ENCODE measurements around the gene ASF1B.

The ASF1B gene

DNA sequence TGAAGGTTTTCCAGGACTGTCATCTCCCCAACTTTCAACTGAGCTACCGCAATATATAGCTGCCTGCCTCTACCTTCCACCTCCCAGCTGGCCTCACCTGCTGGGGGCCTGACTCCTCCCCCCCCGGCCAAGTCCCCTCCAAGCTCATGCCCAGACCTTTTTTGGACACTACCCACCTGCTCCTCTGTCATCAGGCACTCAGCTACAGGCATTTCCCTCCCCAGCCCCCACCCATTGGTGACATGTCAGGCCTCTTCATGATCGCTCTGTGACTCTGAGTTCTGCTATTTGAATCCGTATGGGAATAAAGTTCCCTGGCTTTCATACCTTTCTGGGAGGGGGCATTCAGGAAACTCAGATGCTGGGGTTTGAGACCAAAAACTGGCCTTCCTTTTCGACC is 20.6 kb downstream of the ASF1B start:
- DNase-seq, result no peak

DNA sequence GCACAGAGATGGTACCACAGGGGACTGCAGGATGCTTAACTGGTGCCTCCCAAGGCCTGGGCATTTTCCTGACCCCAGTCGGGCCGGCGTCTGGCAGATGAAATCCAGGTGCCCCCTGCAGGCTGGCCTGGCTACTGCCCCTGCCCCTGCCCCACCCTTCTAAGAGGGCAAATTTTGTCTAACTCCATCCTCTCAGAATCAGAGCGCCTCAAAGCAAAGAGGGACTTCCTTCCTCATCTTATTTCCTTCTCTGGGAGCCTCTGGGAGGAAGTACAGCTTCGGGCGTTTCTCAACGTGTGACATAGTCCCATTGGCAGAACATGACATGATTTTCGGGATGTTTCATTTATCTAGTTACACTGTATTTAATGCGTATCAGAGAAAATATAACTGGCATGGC is 21.5 kb downstream of the ASF1B start:
- intact Hi-C loops (cut with DNase I), result loop anchor here (5.0 kb wide), 1 partner anchor 33 kb away; no protein-coding TSS in a partner anchor
- DNase-seq, result peak in 28 of 42 donors; percentile 18 to 67 (median 44)

More for the DNA sequence above, 20.6 kb downstream of the ASF1B start:
- intact Hi-C loops (cut with DNase I), result loop anchor here (5.0 kb wide), 1 partner anchor 33 kb away; no protein-coding TSS in a partner anchor

DNA sequence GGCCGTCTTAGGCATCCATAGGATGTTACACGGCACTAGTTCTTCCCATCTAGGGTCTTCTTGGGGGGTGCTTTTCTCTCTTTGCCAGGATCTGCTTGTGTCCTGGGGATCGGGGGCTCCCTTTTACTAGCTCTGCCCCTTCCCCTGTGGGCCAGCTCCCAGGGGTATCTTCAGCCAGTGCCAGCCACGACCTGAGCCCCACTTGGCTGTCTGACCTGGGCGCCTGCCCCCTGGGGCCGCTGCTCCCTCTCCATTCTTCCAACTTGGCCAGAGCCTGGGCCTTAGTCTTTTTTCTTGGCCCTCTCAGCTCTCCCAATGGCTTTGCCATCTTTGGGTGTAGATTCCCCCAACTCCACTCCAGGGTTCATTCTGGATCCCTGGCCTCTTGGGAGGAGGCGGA is 21.9 kb downstream of the ASF1B start:
- no peak for DNase-seq
- intact Hi-C loops (cut with DNase I), result no loop called here

DNA sequence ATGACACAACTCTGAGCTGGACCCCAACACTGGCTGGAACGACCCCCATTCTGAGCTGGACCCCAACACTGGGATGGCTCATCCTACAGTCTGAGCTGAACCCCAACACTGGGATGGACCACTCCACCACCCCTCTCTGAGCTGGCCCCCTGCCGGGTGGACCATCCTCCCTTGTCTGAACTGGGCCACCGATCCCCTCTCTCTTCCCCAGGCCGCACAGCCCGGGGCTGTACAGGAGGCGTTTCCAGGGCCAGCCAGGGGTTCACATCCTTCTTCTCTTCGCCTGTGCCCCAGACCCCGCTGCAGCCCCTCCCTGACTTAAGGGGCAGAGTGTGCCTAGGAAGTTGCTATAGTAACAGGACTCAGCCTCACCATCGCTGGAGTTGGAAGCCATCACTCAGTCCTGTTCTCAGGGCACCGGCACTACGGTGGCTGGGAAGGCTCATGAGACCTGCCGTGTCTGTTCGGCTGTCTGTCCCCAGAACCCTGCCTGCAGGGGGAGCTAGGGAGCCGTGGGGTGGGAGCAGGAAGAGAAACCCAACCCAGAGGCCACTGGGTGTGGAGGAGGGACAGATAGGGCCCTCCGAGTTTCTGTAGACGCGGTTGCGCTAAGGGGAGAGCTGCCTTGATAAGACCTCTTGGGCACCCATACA is 22.5 kb downstream of the ASF1B start:
- intact Hi-C loops (cut with DNase I), result no loop called here
- peak in 7 of 42 donors; percentile 13 to 56 (median 31) for DNase-seq

DNA sequence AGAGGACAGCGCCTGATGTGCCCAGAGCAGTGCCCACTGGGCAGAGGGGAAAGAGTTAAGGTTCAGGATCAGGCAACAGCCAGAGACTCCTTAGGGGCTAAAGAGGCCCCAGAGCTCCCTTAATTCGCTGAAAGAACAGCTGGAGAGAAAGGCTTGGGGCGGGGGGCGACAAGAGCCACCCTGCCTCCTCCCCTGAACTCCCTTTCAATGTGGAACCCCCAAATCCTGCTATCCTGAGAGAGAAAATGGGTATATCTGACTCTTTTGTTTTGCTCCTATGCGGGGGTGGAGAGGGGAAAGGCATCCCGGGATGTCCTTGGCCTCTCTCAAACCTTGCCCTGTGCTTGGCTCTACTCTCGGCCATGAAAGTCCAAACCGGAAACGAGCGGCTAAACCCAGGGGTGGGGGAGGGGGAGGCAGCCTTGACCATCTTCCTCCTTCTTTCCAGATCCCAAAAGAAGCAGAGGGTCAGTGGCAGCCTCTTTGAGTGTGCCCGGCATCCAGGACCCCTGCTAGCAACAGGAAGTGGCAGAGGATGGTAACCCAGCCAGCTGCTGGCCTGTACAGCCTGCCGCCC is 23.5 kb downstream of the ASF1B start:
- intact Hi-C loops (cut with DNase I), result no loop called here
- DNase-seq, result no peak

DNA sequence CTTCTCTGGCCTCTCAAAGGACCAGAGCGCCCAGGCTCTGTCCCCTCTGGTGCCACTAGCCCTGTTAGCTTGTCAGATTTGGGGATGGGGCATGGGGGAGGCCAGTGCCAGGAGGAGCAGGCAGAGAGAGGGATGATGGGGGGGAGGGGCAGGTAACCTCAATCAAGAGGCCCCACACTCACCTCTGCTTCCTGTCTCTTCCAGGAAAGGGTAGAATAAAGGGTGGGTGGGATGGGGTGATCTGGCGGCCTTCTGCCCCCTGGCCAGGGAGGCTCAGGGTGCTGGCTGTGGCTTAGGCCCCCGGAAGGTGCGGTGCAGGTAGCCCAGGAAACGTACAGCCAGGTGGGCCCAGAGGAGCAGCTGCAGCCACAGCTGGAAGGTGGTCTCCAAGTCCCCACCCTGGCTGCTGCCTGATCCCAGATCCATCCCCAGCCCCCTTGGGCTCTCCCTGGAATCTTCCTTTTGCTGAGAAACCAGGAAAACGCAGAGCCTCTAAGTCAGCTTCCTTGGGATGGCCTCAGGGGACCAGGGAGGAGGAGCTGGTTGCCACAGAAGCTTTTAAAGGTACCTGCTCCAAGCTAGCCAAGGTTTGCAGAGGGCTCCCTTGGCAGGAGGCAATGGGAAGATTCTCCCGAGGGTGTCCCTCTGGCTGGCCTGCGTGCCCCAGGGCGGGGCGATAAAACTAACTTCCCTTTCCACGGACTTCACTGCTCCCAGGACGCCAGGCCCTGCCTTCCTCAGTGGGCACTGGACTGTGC is 24.2 kb downstream of the ASF1B start:
- DNase-seq, result no peak

DNA sequence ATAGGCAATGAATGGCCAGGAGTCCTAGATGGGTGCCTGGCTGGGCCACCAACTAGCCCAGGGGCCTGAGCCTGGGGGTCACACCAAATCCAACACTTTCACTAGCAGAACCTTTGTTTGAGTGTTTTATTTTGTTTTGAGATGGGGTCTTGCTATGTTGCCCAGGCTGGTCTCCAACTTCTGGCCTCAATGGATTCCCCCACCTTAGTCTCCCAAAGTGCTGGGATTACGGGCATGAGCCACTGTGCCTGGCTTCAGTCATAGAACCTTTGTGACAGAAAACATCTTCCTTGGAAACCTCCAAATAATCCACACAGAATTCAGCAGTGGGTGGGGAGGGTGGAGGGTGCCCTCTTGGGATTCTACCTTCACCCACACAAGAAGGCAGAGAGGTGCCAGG is 24.9 kb downstream of the ASF1B start:
- intact Hi-C loops (cut with DNase I), result no loop called here
- peak in 3 of 42 donors; percentile 44 to 63 (median 45) for DNase-seq

More for the DNA sequence above, 24.2 kb downstream of the ASF1B start:
- intact Hi-C loops (cut with DNase I), result no loop called here

DNA sequence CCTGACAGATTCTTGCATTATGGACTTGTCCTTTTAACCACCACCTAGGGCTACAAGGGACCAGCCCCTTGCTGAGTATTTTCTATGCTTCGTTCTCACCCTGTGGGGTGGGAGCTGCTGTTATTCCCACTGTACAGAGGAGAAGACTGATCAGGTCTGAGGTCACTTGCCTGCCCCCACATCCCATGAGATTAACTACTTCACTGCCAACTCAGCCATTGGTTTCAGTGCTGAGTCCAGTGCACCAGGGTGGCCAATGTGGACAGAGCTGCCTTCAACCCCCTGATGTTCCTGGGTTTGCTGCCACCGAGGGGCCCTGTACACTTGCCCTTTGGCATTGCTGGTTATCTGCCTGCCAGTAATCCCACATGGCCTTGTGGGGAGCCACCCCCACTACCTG is 25.7 kb downstream of the ASF1B start:
- intact Hi-C loops (cut with DNase I), result no loop called here
- DNase-seq, result no peak

DNA sequence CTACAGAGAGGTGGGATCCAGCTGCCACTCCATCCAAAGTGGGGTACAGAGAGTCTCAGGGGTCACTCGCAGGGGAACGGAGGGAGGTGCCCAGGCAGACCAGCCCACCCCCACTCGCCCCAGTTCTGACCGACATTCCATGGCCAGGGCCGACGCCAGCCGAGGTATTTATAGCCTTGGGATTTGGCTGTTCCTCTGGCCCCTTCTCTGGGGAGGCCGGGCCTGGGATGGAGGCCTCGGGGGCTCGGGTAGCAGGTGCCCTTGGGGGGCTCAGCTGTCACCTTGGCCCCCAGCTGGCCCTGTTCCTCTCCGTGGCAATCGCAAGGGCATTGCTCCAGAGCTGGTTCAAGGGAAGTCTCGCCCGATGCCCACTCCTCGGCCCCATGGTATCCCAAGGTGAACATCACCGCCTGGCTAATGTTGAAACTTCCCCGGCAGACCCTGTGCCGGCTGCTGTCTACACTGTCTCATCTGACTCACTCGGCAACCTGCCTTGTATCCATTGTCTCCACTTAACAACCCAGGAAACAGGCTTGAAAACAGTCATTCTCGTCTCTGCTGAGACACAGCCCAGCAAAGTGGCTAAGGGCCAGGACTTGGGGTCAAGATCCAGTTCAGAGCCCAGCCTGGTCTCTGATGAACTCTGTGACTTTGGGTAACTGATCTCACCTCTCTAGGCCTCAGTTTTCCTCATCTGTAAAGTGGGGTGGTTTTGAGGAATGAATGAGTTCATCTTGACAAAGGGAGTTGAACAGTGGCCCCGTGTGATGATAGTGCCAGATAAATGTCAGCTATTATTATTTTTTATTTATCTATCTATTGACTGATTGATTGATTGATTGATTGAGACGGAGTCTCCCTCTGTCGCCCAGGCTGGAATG is 28.6 kb downstream of the ASF1B start:
- intact Hi-C loops (cut with DNase I), result no loop called here
- DNase-seq, result peak in 4 of 42 donors; percentile 13 to 63 (median 34)

DNA sequence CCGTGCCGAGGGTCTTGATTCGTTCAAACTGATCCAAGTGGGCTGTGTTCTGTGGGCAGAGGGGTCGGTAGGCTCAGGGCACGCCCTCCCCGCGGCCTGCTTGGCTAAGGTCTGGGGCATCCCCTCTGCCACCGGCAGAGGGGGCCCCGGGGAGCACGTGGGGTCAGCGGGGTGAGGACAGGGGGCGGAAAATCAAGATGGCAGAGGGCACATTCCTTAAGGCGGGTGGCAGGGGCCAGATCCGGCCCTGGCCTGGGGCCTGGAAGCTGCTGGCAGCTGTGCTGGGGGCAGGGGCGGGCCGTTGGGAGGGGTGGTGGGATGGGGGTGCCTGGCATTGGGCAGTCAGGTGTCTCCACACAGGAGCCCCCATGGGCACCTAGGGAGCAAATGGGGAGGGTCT is 29.5 kb downstream of the ASF1B start:
- intact Hi-C loops (cut with DNase I), result no loop called here
- DNase-seq, result no peak

DNA sequence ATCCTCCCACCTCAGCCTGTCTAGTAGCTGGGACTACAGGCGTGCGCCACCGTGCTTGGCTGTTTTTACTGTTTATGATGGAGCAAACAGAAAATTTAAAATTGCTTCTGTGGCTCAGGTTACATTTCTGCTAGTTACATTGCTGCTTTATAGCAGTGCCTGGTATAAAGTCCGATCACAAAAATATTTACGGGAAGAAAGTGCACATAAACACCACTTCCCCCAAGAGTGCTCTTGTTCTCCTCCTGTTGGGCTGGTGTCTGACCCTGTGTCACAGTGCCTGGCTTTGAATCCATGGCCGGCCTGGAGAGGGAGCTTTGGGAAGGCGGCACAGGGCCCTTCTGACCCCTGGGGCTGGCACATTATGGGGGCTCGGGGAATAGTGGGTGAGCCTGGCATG is 30.7 kb downstream of the ASF1B start:
- no peak for DNase-seq
- intact Hi-C loops (cut with DNase I), result no loop called here

DNA sequence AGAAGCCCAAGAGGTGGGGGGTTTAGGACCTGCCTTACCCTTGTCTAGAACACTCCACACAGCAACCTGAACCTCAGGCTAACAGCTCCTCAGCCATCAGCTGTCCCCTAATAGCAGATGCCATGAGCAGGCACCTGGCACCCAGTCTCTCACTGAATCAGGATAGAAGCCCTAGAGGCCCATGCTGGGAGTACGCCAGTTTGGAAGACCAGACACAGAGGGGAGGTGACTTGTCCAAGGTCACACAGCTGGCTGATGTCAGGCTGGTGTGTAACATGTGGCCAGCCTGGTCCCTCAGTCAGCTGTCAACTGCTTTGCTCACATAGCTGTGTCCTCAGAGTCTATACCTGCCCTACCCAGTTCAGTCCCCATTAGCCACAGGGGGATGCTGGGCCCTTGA is 33.1 kb downstream of the ASF1B start:
- intact Hi-C loops (cut with DNase I), result no loop called here
- DNase-seq, result no peak

DNA sequence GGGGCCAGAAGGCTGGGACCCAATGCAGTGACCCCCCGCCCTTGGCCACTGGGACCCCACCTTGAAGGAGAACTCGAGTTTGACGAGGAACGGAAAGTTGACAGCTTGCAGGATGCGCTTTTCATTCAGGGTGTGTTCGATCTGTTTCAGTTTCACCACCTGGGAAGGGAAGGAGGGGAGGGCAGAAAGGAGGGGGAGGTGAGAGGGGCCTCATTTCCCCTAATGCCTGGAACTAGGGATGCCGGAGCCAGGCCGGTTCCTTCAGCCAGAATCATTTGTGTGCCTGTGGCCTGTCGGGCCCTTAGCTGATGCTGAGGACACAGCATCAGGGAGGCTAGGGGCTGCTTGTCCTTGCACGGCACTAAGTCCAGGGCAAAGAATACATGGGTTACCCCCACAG is 33.6 kb downstream of the ASF1B start:
- intact Hi-C loops (cut with DNase I), result no loop called here
- DNase-seq, result no peak

DNA sequence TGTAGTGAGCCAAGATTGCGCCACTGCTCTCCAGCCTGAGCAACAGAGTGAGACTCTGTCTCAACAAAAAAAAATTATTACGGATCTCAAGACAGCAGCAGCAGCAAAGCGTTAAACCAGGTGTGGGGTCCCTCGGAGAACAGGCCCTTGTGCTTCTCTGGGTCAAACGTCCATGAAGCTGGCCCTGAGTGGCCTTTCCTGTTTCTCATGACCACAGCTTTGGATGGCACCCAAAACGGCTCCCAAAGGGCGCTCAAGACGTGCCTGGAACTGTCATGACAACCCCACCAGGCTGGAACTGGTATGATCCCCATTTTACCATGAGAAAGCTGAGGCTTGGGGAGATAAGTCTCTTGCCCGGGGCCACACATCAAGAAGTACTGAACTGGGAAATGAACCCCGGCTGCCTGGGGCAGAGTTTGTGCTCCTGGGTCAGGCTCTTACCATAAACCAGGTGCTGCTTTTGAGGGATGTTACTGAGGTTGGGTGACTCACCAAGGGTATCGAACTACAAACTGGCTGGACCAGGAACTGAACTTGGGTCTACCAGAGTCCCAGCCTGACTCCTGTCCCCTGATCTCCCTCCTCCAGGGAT is 34.2 kb downstream of the ASF1B start:
- intact Hi-C loops (cut with DNase I), result no loop called here
- no peak for DNase-seq

DNA sequence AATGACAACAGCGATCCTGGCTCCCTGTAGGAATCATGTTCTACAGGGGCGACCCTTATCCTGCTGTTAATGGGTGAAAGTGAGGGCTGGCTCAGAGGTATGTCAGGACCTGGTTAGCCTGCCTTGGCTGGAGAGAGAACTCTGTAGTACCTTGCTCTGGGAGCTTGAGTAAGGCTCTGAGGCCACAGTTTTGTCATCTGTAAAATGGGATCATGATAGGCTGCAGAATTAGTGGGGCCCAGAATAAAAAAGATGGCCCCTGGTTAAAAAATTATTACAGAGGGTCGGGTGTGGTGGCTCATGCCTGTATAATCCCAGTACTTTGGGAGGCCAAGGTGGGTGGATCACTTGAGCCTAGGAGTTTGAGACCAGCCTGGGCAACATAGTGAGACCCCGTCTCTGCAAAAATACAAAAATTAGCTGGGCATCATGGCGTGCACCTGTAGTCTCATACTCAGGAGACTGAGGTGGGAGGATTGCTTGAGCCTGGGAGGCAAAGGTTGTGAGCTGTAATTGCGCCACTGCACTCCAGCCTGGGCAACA is 35.3 kb downstream of the ASF1B start:
- intact Hi-C loops (cut with DNase I), result no loop called here
- no peak for DNase-seq

DNA sequence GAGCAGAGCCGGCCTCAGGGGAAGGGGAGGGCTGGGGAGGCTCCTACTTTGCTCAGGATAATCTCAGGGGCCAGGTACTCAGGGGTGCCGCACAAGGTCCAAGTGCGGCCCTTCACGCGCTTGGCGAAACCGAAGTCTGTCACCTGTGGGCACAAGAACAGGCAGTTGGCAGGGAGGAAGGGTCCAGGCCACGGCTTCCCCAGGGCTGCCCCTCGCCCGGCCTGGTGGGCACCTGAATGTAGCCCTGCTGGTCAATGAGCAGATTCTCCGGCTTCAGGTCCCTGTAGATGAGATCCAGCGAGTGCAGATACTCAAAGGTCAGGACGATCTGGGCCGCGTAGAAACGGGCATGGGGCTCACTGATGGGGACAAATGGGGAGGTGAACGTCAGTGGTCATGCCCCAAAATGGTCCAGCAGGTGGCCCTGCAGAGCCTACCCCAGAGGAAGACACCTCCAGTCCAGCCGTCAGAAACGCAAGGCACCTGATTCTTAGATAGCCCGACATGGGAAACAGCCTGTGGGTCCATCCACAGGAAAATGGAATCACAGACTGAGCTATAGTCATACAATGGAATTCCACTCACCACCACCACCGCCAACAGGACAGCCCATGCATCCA is 38.7 kb downstream of the ASF1B start:
- no peak for DNase-seq
- intact Hi-C loops (cut with DNase I), result no loop called here

DNA sequence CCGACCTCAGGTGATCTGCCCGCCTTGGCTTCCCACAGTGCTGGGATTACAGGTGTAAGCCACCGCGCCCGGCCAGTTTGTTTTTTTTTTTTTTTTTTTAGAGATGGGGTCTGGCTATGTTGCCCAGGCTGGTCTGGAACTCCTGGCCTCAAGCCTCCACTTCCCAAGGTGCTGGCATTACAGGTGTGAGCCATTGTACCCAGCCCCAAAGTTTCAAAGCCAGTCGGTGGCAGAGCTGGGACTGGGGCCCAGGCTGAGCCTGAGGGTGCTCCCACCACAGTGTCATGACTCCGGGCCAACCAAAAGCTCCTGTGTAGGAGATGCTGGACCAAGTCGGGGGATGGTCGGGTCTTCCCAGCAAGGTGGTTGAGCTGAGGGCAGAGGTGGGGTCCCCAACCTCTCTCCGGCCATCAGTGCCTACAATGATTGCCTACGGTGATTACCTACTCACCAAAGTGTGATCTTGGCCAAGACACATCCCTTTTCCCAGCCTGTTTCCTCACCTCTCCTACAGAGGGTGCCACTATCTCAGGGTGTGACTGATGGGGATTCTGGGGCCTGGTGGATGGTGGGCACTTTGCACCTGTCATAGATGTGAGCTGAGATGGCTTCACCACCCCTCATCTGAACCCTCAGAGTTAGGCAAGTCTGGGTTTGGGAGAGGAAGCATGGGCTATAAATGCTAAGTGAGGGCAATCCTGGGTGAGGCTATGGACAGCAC is 40.0 kb downstream of the ASF1B start:
- no peak for DNase-seq
- intact Hi-C loops (cut with DNase I), result no loop called here

DNA sequence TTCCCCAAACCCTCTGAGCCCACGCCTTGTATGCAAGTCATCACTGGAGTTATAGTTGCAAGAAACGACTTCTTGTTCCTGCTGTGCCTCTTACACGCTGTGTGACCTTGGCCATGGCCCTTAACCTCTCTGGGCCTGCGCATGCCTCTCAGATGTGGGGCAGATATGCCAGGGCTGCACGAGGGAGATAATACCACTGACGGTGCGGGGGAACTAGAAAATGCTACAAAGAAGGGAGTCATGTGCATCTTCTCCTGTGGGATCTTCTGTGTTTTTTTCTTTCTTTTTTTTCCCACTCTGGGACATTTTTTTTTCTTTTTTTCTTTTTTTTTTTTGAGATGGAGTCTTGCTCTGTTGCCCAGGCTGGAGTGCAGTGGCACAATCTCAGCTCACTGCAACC is 41.5 kb downstream of the ASF1B start:
- no peak for DNase-seq
- intact Hi-C loops (cut with DNase I), result no loop called here

All from head of caudate nucleus (tissue), 42 donors.